Left lung (tissue), 10 donors: ENCODE measurements around the gene FOXC2. TPM values are rescaled to one million over a fixed set of nuclear protein-coding genes. Genes with fewer than 3 reads are reported as not detected.
A peak's percentile ranks its signal among the peaks of the same experiment; 100 is the strongest.

Experiments used
- ATAC-seq: fragments of 200-7000 bp; cut with Tn5 transposase; one replicate; pipeline ENCODE4 v1.9.1; 2020; ENCODE audit warnings: moderate library complexity
- DNase-seq, 4 donors: peaks; one replicate each; pipeline ENCODE4 v3.0.0-alpha.2; 2013 to 2020
- H3K27ac ChIP-seq, 2 donors: fragments of 200-600 bp; sonication (generic) in 1 of 2; one replicate each; pipeline versions ENCODE4 v1.5.0 to v1.8.0; 2020 to 2021
- H3K27me3 ChIP-seq, 2 donors: fragments of 200-600 bp; sonication (generic) in 1 of 2; one replicate each; pipeline versions ENCODE4 v1.5.0 to v1.8.0; 2020 to 2021
- H3K36me3 ChIP-seq, 2 donors: fragments of 200-600 bp; sonication (generic) in 1 of 2; one replicate each; pipeline versions ENCODE4 v1.5.0 to v1.8.0; 2020 to 2021
- H3K4me1 ChIP-seq, 2 donors: fragments of 200-600 bp; one replicate each; pipeline ENCODE4 v1.8.0; 2021
- H3K4me3 ChIP-seq, 2 donors: fragments of 200-600 bp; sonication (generic) in 1 of 2; one replicate each; pipeline versions ENCODE4 v1.5.0 to v1.8.0; 2020 to 2021; ENCODE audit warnings: mild to moderate bottlenecking in 1 of 2
- H3K9me3 ChIP-seq, 2 donors: fragments of 200-600 bp; sonication (generic) in 1 of 2; one replicate each; pipeline versions ENCODE4 v1.5.0 to v1.8.0; 2020 to 2021
- CTCF ChIP-seq, 2 donors: fragments of 200-600 bp; sonication (generic) in 1 of 2; IDR thresholded peaks; one replicate each; pipeline versions ENCODE4 v1.5.0 to v1.8.0; 2021; ENCODE audit warnings: antibody characterized with exemption in 2 of 2
- intact Hi-C, 2 donors: fragments of 100-400 bp; cut with DNase I; formaldehyde crosslinking; loops; one replicate each; pipeline versions ENCODE4 v1.11.2 to v1.14.2; 2022
- polyA plus RNA-seq, 6 donors: library from polyadenylated mRNA; unstranded; fragments of 120-200 nt; gene quantifications; one replicate each; pipeline ENCODE4 v1.2.1, GENCODE V29; 2013; ENCODE audit not compliant: insufficient read length in 6 of 6
- total RNA-seq, 2 donors: library from RNA; stranded (reverse); fragmentation: NEBNext Ultra II Directional; extraction: Animal tissue kit (Norgen Biotek cat#: 25700); gene quantifications; one replicate each; pipeline ENCODE4 v1.2.1, GENCODE V29; 2021
- donor health status: DM: no; HTN: yes; CAD: no.
- donor health status: DM: no; HTN: no; CAD: no.

Gene FOXC2
- total and polyA plus RNA-seq, 8 donors: 0.41 to 2.0 (median 0.93) TPM

- Histone ChIP-seq H3K9me3 (no peaks in the 10 kb centered on the region), H3K4me3 (no peak overlapping the region), H3K36me3 (peaks cover 0 to 49% of the 10 kb centered on the region in 2 donors), H3K27me3 (no peaks in the 10 kb centered on the region), H3K4me1 (no peaks in the 10 kb centered on the region), H3K27ac (no peak overlapping the region)
- intact Hi-C loops: no loop called here
- no peak for TF ChIP-seq CTCF (IDR thresholded peaks at IDR 0.05)
- DNase-seq: peak in 1 of 4 donors; percentile 36
- no peak for ATAC-seq
Observed at GRCh38 chr16:86533076-86533475, 33.6 kb upstream of the FOXC2 start.

DNA sequence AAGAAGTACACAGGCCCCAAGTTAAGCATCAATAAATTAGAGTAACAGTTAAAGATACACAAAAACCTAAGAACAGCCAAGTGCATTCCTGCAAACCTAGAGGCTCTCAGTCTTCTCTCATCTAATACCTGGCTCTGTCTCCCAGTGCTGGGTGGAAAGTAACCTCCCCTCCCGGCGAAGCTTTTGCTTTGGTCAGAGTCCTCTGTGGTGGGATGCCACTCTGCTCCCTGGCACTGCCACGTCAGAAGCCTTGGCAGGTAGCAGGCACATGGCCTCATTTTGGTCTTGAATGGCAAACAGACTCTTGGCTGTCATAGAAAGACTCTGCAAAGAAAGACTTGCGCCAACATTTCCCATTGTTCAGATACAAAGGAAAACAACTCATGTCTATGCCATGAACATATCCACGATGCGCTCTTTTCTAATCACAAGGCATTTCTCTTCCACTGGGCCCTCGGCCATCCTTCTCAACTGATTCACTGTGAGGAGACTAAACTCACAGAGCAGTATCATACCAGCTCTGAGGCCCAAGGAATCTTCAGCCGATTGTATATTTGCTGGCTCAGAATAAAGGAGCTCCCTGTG, 32.8 kb upstream of the FOXC2 start:
- no peak overlapping the region for H3K4me3 ChIP-seq
- H3K27ac ChIP-seq: no peak overlapping the region
- ATAC-seq (no peak), DNase-seq (no peak)
- H3K9me3 ChIP-seq: no peaks in the 10 kb centered on the region
- H3K4me1 ChIP-seq: no peaks in the 10 kb centered on the region
- no peaks in the 10 kb centered on the region for H3K27me3 ChIP-seq
- intact Hi-C loops: no loop called here
- peaks cover 0 to 57% of the 10 kb centered on the region in 2 donors for H3K36me3 ChIP-seq
- TF ChIP-seq CTCF (IDR thresholded peaks at IDR 0.05): no peak

GRCh38 chr16:86534779-86535615, 31.6 kb upstream of the FOXC2 start:
- intact Hi-C loops: no loop called here
- no peak for TF ChIP-seq CTCF (IDR thresholded peaks at IDR 0.05)
- H3K27ac ChIP-seq: no peak overlapping the region
- H3K4me1 ChIP-seq: no peaks in the 10 kb centered on the region
- no peaks in the 10 kb centered on the region for H3K9me3 ChIP-seq
- H3K36me3 ChIP-seq: peaks cover 0 to 68% of the 10 kb centered on the region in 2 donors
- no peak overlapping the region for H3K4me3 ChIP-seq
- DNase-seq (peak in 1 of 4 donors; percentile 37), ATAC-seq (no peak)
- H3K27me3 ChIP-seq: no peaks in the 10 kb centered on the region

DNA sequence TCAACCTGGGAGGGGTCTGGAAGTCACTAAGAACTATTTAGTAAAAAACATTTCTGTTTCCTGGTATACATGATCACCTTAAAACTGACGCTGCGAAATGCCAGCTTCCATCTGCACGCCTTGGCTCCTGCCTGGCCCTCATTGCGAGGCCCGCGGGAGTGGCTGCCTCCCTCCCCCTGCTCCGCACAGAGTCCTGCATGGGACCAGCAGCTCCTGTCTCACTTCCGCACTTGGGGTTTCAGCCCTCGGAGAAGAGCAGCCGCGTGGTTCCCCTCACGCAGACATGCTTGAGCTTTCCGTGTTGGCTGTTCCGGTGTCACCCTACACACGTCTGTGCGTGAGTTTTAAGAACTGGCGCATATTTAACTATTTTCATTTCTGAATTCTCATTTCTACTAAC, 30.0 kb upstream of the FOXC2 start:
- H3K27me3 ChIP-seq: no peaks in the 10 kb centered on the region
- no peak for TF ChIP-seq CTCF (IDR thresholded peaks at IDR 0.05)
- H3K27ac ChIP-seq: no peak overlapping the region
- H3K4me3 ChIP-seq: no peak overlapping the region
- intact Hi-C loops: no loop called here
- no peaks in the 10 kb centered on the region for H3K9me3 ChIP-seq
- peaks cover 0 to 74% of the 10 kb centered on the region in 2 donors for H3K36me3 ChIP-seq
- ATAC-seq: no peak
- no peaks in the 10 kb centered on the region for H3K4me1 ChIP-seq
- DNase-seq: peak in 1 of 4 donors; percentile 33

DNA sequence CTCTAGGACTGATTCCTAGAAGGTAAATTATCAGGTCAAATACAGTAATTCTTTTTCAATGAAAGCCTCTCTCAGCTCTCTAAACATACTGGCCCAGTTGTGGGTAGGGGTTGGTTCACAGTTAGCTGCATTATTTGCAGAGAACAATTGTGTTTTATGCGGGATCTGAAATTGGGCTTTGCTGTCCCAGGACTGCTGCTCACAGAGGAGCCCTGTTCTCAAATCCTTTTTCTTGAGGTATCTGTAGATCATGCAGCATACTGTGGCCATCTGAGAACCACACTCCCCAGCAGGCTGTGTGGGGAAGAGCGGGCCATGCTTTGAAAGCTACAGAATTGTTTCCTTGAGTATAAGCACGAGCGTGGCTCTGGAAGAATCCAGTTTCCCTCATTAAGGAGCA, 29.1 kb upstream of the FOXC2 start:
- H3K4me3 ChIP-seq: no peak overlapping the region
- H3K27me3 ChIP-seq: no peaks in the 10 kb centered on the region
- ATAC-seq: no peak
- no peak overlapping the region for H3K27ac ChIP-seq
- H3K9me3 ChIP-seq: no peaks in the 10 kb centered on the region
- no peak for TF ChIP-seq CTCF (IDR thresholded peaks at IDR 0.05)
- H3K4me1 ChIP-seq: no peaks in the 10 kb centered on the region
- H3K36me3 ChIP-seq: peaks cover 0 to 74% of the 10 kb centered on the region in 2 donors
- intact Hi-C loops: no loop called here
- DNase-seq: no peak
